Neuronal stem cell (in vitro differentiated cells): Measurements from ENCODE around the gene CYP4B1.
"Not testable (repeated sequence)": the region's sequence is repeated elsewhere in the genome, so short reads cannot be mapped to it uniquely, and the experiment has no call there.

ENCODE experiments used
- DNase-seq: peaks from one replicate; pipeline ENCODE4 v3.0.0-alpha.2; 2013; ENCODE audit warnings: low spot score
- H2AFZ ChIP-seq: one replicate; pipeline ENCODE4 v1.6.1; 2013; ENCODE audit warnings: mild to moderate bottlenecking, low read length, inconsistent platforms
- H2AK5ac ChIP-seq: 2 replicates; pipeline ENCODE4 v1.6.1; 2013; ENCODE audit warnings: low read depth, mild to moderate bottlenecking, inconsistent platforms, low read length, moderate library complexity, mixed read lengths
- H2BK120ac ChIP-seq: 2 replicates; pipeline ENCODE4 v1.6.1; 2013; ENCODE audit warnings: low read depth, mild to moderate bottlenecking, inconsistent platforms, low read length, moderate library complexity, mixed read lengths
- H2BK12ac ChIP-seq: one replicate; pipeline ENCODE4 v1.6.1; 2013; ENCODE audit warnings: low read length, inconsistent platforms
- H2BK15ac ChIP-seq: 2 replicates; pipeline ENCODE4 v1.6.1; 2013; ENCODE audit warnings: mild to moderate bottlenecking, low read length, inconsistent platforms, mixed read lengths
- H2BK5ac ChIP-seq: one replicate; pipeline ENCODE4 v1.6.1; 2013; ENCODE audit warnings: inconsistent platforms, mild to moderate bottlenecking, low read length, moderate library complexity
- H3K14ac ChIP-seq: one replicate; pipeline ENCODE4 v1.6.1; 2013; ENCODE audit warnings: low read length, inconsistent platforms
- H3K18ac ChIP-seq: 2 replicates; pipeline ENCODE4 v1.6.1; 2013; ENCODE audit warnings: low read length, inconsistent platforms
- H3K23ac ChIP-seq: 2 replicates; pipeline ENCODE4 v1.6.1; 2013; ENCODE audit warnings: low read depth, mild to moderate bottlenecking, mixed read lengths, low read length, inconsistent platforms; ENCODE audit not compliant: poor library complexity
- H3K27ac ChIP-seq: replicated peaks from 3 replicates; pipeline ENCODE4 v1.5.1; 2013; ENCODE audit warnings: low read length, inconsistent platforms
- H3K27me3 ChIP-seq, 3 experiments: 2 replicates each; pipeline ENCODE4 v1.6.1; 2013; ENCODE audit warnings: low read length in 3 of 3, mild to moderate bottlenecking in 2 of 3, inconsistent platforms in 1 of 3, low read depth in 1 of 3, mixed read lengths in 1 of 3, moderate library complexity in 1 of 3; ENCODE audit not compliant: control insufficient read depth in 3 of 3, insufficient read depth in 3 of 3
- H3K36me3 ChIP-seq, 2 donors: replicated peaks in 1 of 2; 2 replicates each; pipeline ENCODE4 v1.6.1; 2013; ENCODE audit warnings: low read length in 2 of 2; ENCODE audit not compliant: control insufficient read depth in 2 of 2, insufficient read depth in 2 of 2
- H3K4ac ChIP-seq: 2 replicates; pipeline ENCODE4 v1.6.1; 2013; ENCODE audit warnings: inconsistent platforms, mild to moderate bottlenecking, low read length, moderate library complexity
- H3K4me1 ChIP-seq, 2 donors: 1 replicate in 1 of 2; 2 replicates in 1 of 2; pipeline ENCODE4 v1.6.1; 2013; ENCODE audit warnings: low read length in 2 of 2, low read depth in 1 of 2; ENCODE audit not compliant: control insufficient read depth in 2 of 2, insufficient read depth in 1 of 2
- H3K4me2 ChIP-seq: one replicate; pipeline ENCODE4 v1.6.1; 2013; ENCODE audit warnings: mild to moderate bottlenecking, low read length, inconsistent platforms; ENCODE audit not compliant: insufficient read depth, poor library complexity, severe bottlenecking
- H3K4me3 ChIP-seq, 2 donors: 2 replicates each; pipeline ENCODE4 v1.5.1; 2013; ENCODE audit warnings: low read length in 2 of 2, mild to moderate bottlenecking in 2 of 2, inconsistent platforms in 1 of 2, moderate library complexity in 1 of 2
- H3K79me1 ChIP-seq: one replicate; pipeline ENCODE4 v1.6.1; 2013; ENCODE audit warnings: low read depth, mild to moderate bottlenecking, inconsistent platforms, low read length, moderate library complexity
- H3K9ac ChIP-seq: one replicate; pipeline ENCODE4 v1.6.1; 2013; ENCODE audit warnings: mild to moderate bottlenecking, low read depth, low read length, inconsistent platforms; ENCODE audit not compliant: poor library complexity
- H3K9me3 ChIP-seq, 2 donors: replicated peaks in 1 of 2; 2 replicates each; pipeline versions ENCODE3 to v1.6.1; 2013; ENCODE audit warnings: low read length in 2 of 2, mild to moderate bottlenecking in 2 of 2, inconsistent platforms in 1 of 2, low read depth in 1 of 2, mixed read lengths in 1 of 2, moderate library complexity in 1 of 2; ENCODE audit not compliant: control insufficient read depth in 2 of 2, insufficient read depth in 1 of 2
- H4K8ac ChIP-seq: one replicate; pipeline ENCODE4 v1.6.1; 2013; ENCODE audit warnings: low read depth, mild to moderate bottlenecking, inconsistent platforms, low read length, moderate library complexity
- H4K91ac ChIP-seq: one replicate; pipeline ENCODE4 v1.6.1; 2013; ENCODE audit warnings: low read length, low read depth, mild to moderate bottlenecking, inconsistent platforms; ENCODE audit not compliant: poor library complexity
- WGBS, 2 donors: extraction: QIAGEN DNeasy Blood & Tissue Kit; methylation state at CpG; one replicate each; pipeline ENCODE4 v1.1.7; 2013; ENCODE audit warnings: missing lambda C conversion rate in 2 of 2, mixed read lengths in 1 of 2; ENCODE audit not compliant: insufficient read length in 2 of 2, insufficient replicate concordance in 1 of 2; ENCODE audit errors: extremely low coverage in 2 of 2; 5-methylcytosine and 5-hydroxymethylcytosine counted together

The CYP4B1 gene

GRCh38 chr1:46822248-46822826, 23.5 kb downstream of the CYP4B1 start:
- Histone ChIP-seq H3K36me3 (no peaks in the 10 kb centered on the region), H3K14ac (no peak overlapping the region), H3K27me3 (no peaks in the 10 kb centered on the region), H2AK5ac (no peak overlapping the region), H3K23ac (no peak overlapping the region), H2BK5ac (no peak overlapping the region), H4K91ac (no peak overlapping the region), H3K4me3 (no peak overlapping the region), H3K9me3 (no peaks in the 10 kb centered on the region), H2AFZ (no peak overlapping the region), H2BK15ac (no peak overlapping the region), H3K4me2 (no peak overlapping the region), H3K79me1 (no peaks in the 10 kb centered on the region), H4K8ac (no peak overlapping the region), H3K9ac (no peak overlapping the region), H2BK120ac (no peak overlapping the region), H3K4me1 (peaks cover 0 to 10% of the 10 kb centered on the region in 2 donors), H3K4ac (no peak overlapping the region), H3K27ac (no peak overlapping the region), H2BK12ac (no peak overlapping the region), H3K18ac (no peak overlapping the region)
- DNase-seq: no peak
- no CpG with 5 or more reads among the region's 3 CpGs for WGBS, 2 donors

GRCh38 chr1:46823151-46823550, 24.3 kb downstream of the CYP4B1 start:
- no peaks in the 10 kb centered on the region for H3K27me3 ChIP-seq
- no peak overlapping the region for H2BK15ac ChIP-seq
- WGBS, 2 donors: no CpG with 5 or more reads among the region's 2 CpGs
- peaks cover 0 to 10% of the 10 kb centered on the region in 2 donors for H3K4me1 ChIP-seq
- no peak overlapping the region for H4K91ac ChIP-seq
- H3K23ac ChIP-seq: no peak overlapping the region
- no peak overlapping the region for H2AK5ac ChIP-seq
- no peak overlapping the region for H3K4me3 ChIP-seq
- no peak overlapping the region for H2BK5ac ChIP-seq
- H3K9me3 ChIP-seq: no peaks in the 10 kb centered on the region
- H3K4me2 ChIP-seq: no peak overlapping the region
- H3K27ac ChIP-seq: no peak overlapping the region
- no peak overlapping the region for H4K8ac ChIP-seq
- no peaks in the 10 kb centered on the region for H3K36me3 ChIP-seq
- peak overlapping the region; percentile 39 for H3K18ac ChIP-seq
- H3K14ac ChIP-seq: no peak overlapping the region
- H2BK120ac ChIP-seq: no peak overlapping the region
- no peak overlapping the region for H3K9ac ChIP-seq
- H3K4ac ChIP-seq: no peak overlapping the region
- no peak overlapping the region for H2BK12ac ChIP-seq
- H2AFZ ChIP-seq: no peak overlapping the region
- DNase-seq: no peak
- no peaks in the 10 kb centered on the region for H3K79me1 ChIP-seq

- H3K4me3 ChIP-seq, H2AFZ ChIP-seq, H3K9ac ChIP-seq, H3K27me3 ChIP-seq, H3K27ac ChIP-seq, DNase-seq, H3K4ac ChIP-seq, H2BK120ac ChIP-seq, H3K14ac ChIP-seq, H2BK5ac ChIP-seq, H4K8ac ChIP-seq, H3K4me2 ChIP-seq, H2BK15ac ChIP-seq, H3K9me3 ChIP-seq, H2AK5ac ChIP-seq, H3K4me1 ChIP-seq, H3K23ac ChIP-seq, H4K91ac ChIP-seq, H3K18ac ChIP-seq, H3K36me3 ChIP-seq, H2BK12ac ChIP-seq, H3K79me1 ChIP-seq: not testable (repeated sequence)
- WGBS, 2 donors: no CpG with 5 or more reads among the region's 2 CpGs
These were observed 28.0 kb downstream of the CYP4B1 start for GRCh38 chr1:46826892-46827291.

GRCh38 chr1:46830665-46831322, 31.9 kb downstream of the CYP4B1 start:
- no peak for DNase-seq
- WGBS, 2 donors: no CpG with 5 or more reads among the region's 10 CpGs
- H3K23ac ChIP-seq: no peak overlapping the region
- no peaks in the 10 kb centered on the region for H3K4me1 ChIP-seq
- H3K9ac ChIP-seq: no peak overlapping the region
- H2BK120ac ChIP-seq: no peak overlapping the region
- H2AFZ ChIP-seq: peak overlapping the region; percentile 68
- H3K27ac ChIP-seq: no peak overlapping the region
- H3K14ac ChIP-seq: peak overlapping the region; percentile 56
- no peak overlapping the region for H2BK12ac ChIP-seq
- no peak overlapping the region for H4K8ac ChIP-seq
- no peaks in the 10 kb centered on the region for H3K79me1 ChIP-seq
- H2AK5ac ChIP-seq: no peak overlapping the region
- no peaks in the 10 kb centered on the region for H3K9me3 ChIP-seq
- no peak overlapping the region for H3K18ac ChIP-seq
- no peaks in the 10 kb centered on the region for H3K27me3 ChIP-seq
- no peak overlapping the region for H2BK5ac ChIP-seq
- no peak overlapping the region for H3K4ac ChIP-seq
- H3K4me3 ChIP-seq: no peak overlapping the region
- no peak overlapping the region for H2BK15ac ChIP-seq
- H3K36me3 ChIP-seq: no peaks in the 10 kb centered on the region
- H4K91ac ChIP-seq: no peak overlapping the region
- H3K4me2 ChIP-seq: no peak overlapping the region
